SK-N-SH (cell line): ENCODE measurements around the gene RETSAT. TPM values are rescaled to one million over a fixed set of nuclear protein-coding genes. Genes with fewer than 3 reads are reported as not detected.

Experiments
- CTCF ChIA-PET: fragments of 300-600, 350-600 bp; formaldehyde crosslinking; extraction: SDS; loops from one replicate; lab custom pipeline; 2021; lab: Yijun Ruan, JAX
- POLR2A ChIA-PET: fragments of 350-600 bp; sonication (Branson Sonifier 250); formaldehyde crosslinking; extraction: SDS; loops from one replicate; lab custom pipeline; 2020; ENCODE audit warnings: antibody characterized with exemption, inconsistent platforms; lab: Yijun Ruan, JAX
- DNase-seq: peaks from one replicate; pipeline ENCODE4 v3.0.0; 2012
- H2AFZ ChIP-seq: fragments of 200-600 bp; sonication (generic); 2 replicates; pipeline ENCODE4 v1.8.1; 2016; ENCODE audit warnings: antibody characterized with exemption, mild to moderate bottlenecking, low read depth
- H3F3A ChIP-seq: fragments of 200-600 bp; sonication (generic); replicated peaks from 2 replicates; pipeline ENCODE3; 2016; ENCODE audit warnings: antibody characterized with exemption, mild to moderate bottlenecking; ENCODE audit not compliant: insufficient read depth
- H3K27ac ChIP-seq, 2 experiments: fragments of 200-500 bp in 1 of 2; fragments of 200-600 bp in 1 of 2; sonication (Bioruptor generic) in 1 of 2; sonication (generic), shearing (Covaris generic) in 1 of 2; 2 replicates each; pipeline versions ENCODE4 v1.5.1 to v1.6.1; 2014 to 2016; ENCODE audit warnings: low read depth in 2 of 2, inconsistent platforms in 1 of 2, low read length in 1 of 2, mild to moderate bottlenecking in 1 of 2, mixed read lengths in 1 of 2
- H3K27me3 ChIP-seq: fragments of 200-600 bp; sonication (generic), shearing (Covaris generic); 2 replicates; pipeline ENCODE4 v1.6.1; 2016; ENCODE audit warnings: mixed run types; ENCODE audit not compliant: insufficient read depth
- H3K36me3 ChIP-seq, 2 experiments: fragments of 200-500 bp in 1 of 2; fragments of 200-600 bp in 1 of 2; sonication (Bioruptor generic) in 1 of 2; sonication (generic) in 1 of 2; replicated peaks in 1 of 2; 2 replicates each; pipeline versions ENCODE3 to v1.5.1; 2014 to 2016; ENCODE audit warnings: low read length in 1 of 2, mild to moderate bottlenecking in 1 of 2; ENCODE audit not compliant: insufficient read depth in 2 of 2, control insufficient read depth in 1 of 2
- H3K4me1 ChIP-seq, 2 experiments: fragments of 200-500 bp in 1 of 2; fragments of 200-600 bp in 1 of 2; sonication (Bioruptor generic) in 1 of 2; sonication (generic), shearing (Covaris generic) in 1 of 2; 2 replicates each; pipeline versions ENCODE4 v1.5.1 to v1.6.1; 2014 to 2016; ENCODE audit warnings: low read depth in 1 of 2, low read length in 1 of 2, mixed run types in 1 of 2; ENCODE audit not compliant: insufficient read depth in 2 of 2, control insufficient read depth in 1 of 2
- H3K4me2 ChIP-seq: fragments of 200-600 bp; sonication (generic), shearing (Covaris generic); 2 replicates; pipeline ENCODE4 v1.6.1; 2017; ENCODE audit warnings: mixed run types
- H3K4me3 ChIP-seq, 2 experiments: fragments of 200-500 bp in 1 of 2; fragments of 200-600 bp in 1 of 2; sonication (Bioruptor generic) in 1 of 2; sonication (generic), shearing (Covaris generic) in 1 of 2; 2 replicates each; pipeline versions ENCODE4 v1.5.1 to v1.8.1; 2014 to 2016; ENCODE audit warnings: low read depth in 2 of 2, inconsistent platforms in 1 of 2, low read length in 1 of 2, mild to moderate bottlenecking in 1 of 2, mixed read lengths in 1 of 2, moderate library complexity in 1 of 2
- H3K79me2 ChIP-seq: fragments of 200-600 bp; sonication (generic); 2 replicates; pipeline ENCODE4 v1.8.1; 2017; ENCODE audit warnings: mild to moderate bottlenecking; ENCODE audit not compliant: insufficient read depth
- H3K9ac ChIP-seq: fragments of 200-600 bp; sonication (generic); 2 replicates; pipeline ENCODE4 v1.6.1; 2017; ENCODE audit warnings: mixed run types
- H3K9me2 ChIP-seq: fragments of 200-600 bp; sonication (generic); 2 replicates; pipeline ENCODE4 v1.6.1; 2017; ENCODE audit warnings: mixed run types
- H3K9me3 ChIP-seq: fragments of 200-600 bp; sonication (generic); 2 replicates; pipeline ENCODE4 v1.6.1; 2017; ENCODE audit warnings: mixed run types, mild to moderate bottlenecking, moderate library complexity
- H4K20me1 ChIP-seq: fragments of 200-600 bp; sonication (generic); 2 replicates; pipeline ENCODE4 v1.6.1; 2017; ENCODE audit warnings: mild to moderate bottlenecking, mixed run types; ENCODE audit not compliant: insufficient read depth
- EP300 ChIP-seq, 2 experiments: IDR thresholded peaks; 2 replicates each; pipeline versions ENCODE4 v1.4.0 to v1.6.1; 2012; ENCODE audit warnings: borderline replicate concordance in 1 of 2, low read depth in 1 of 2, low read length in 1 of 2
- FOSL2 ChIP-seq: IDR thresholded peaks from 2 replicates; pipeline ENCODE4 v1.4.0; 2012; ENCODE audit warnings: low read depth, mild to moderate bottlenecking, moderate library complexity, borderline replicate concordance
- FOXJ3 ChIP-seq: sonication (generic); formaldehyde crosslinking; IDR thresholded peaks from 2 replicates; pipeline ENCODE4 v1.5.1; 2020; ENCODE audit warnings: mild to moderate bottlenecking, missing genetic modification reagents
- GATA2 ChIP-seq: sonication (generic); formaldehyde crosslinking; IDR thresholded peaks from 2 replicates; pipeline ENCODE4 v1.5.0; 2020; ENCODE audit warnings: mild to moderate bottlenecking, missing genetic modification reagents
- MXI1 ChIP-seq: IDR thresholded peaks from 2 replicates; pipeline ENCODE4 v1.6.1; 2012; ENCODE audit warnings: mild to moderate bottlenecking, low read depth, low read length, improper control_type of control experiment
- NRF1 ChIP-seq: IDR thresholded peaks from 2 replicates; pipeline ENCODE4 v1.6.1; 2012; ENCODE audit warnings: low read depth, mild to moderate bottlenecking, low read length
- RAD21 ChIP-seq: IDR thresholded peaks from 2 replicates; pipeline ENCODE4 v1.6.1; 2012; ENCODE audit warnings: mild to moderate bottlenecking, low read length
- SMC3 ChIP-seq: IDR thresholded peaks from 2 replicates; pipeline ENCODE4 v1.6.1; 2012; ENCODE audit warnings: low read depth, low read length, improper control_type of control experiment
- USF1 ChIP-seq: IDR thresholded peaks from 2 replicates; pipeline ENCODE4 v1.4.0; 2012; ENCODE audit warnings: low read depth, borderline replicate concordance
- YY1 ChIP-seq: IDR thresholded peaks from 2 replicates; pipeline ENCODE4 v1.4.0; 2012; ENCODE audit warnings: low read depth, mild to moderate bottlenecking
- WGBS: methylation state at CpG from one replicate; pipeline ENCODE4 v1.1.6; 2017; ENCODE audit warnings: low lambda C conversion rate; 5-methylcytosine and 5-hydroxymethylcytosine counted together
- polyA plus RNA-seq, 3 experiments: library from polyadenylated mRNA; depleted of rRNA; stranded (reverse); fragments of >200 nt; gene quantifications; 2 replicates each; pipeline ENCODE4 v1.2.3, GENCODE V29; 2012
- TF ChIP-seq, protein P1 (sequence below): fragments of 200-600 bp; sonication (generic); IDR thresholded peaks from 2 replicates; pipeline ENCODE4 v1.6.1; 2017; ENCODE audit warnings: antibody characterized with exemption, mild to moderate bottlenecking, moderate library complexity

RETSAT gene
- polyA plus RNA-seq, 1 of the 3 experiments (the other 2 are of a cell fraction) = 28.0 TPM

DNA sequence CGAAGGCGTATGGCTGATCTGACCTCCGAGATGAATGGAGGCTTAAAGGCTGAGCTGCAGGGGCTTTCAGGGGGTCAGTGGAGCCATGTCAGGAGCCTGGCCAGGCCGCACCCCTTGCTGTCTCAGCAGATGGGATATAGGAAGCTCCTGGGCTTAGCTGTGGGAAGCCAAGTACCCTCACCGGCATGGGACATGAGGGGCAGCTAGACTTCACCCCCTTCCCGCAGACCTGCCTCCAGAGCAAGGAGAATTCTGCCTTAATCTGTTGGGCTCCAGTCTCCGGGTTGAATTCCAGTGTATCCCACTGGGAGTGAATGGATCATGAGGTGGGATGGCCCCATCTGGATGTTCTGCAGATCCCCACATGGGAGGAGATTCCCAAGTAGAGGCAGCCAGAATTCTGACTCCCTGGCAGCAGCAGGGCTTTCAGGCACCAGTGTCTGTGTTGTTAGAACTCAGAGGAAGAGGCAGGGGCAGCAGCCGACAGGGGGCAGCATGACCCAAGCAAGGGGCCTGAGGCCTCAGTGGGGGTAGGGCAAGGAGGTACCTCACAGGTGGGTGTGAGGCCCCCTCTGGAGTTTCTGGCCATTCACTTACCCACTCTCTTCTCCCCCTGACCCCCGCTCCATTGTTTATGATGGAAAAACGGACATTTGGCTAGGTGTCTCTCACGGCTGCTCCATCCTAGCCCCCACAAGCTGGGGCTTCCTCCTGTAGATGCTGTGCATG, 36.8 kb upstream of the RETSAT start:
- no peaks in the 10 kb centered on the region for H3K27me3 ChIP-seq
- TF ChIP-seq NRF1 (no peak), MXI1 (no peak), FOSL2 (no peak), EP300 (IDR thresholded peaks at IDR 0.05; ENCODE audit: borderline replicate concordance in 1 of 2, low read depth in 1 of 2, low read length in 1 of 2) (no peak), GATA2 (CRISPR knock-in tag) (no peak), RAD21 (peak; percentile 73), SMC3 (peak; percentile 68), YY1 (no peak)
- TF ChIP-seq, protein P1, sequence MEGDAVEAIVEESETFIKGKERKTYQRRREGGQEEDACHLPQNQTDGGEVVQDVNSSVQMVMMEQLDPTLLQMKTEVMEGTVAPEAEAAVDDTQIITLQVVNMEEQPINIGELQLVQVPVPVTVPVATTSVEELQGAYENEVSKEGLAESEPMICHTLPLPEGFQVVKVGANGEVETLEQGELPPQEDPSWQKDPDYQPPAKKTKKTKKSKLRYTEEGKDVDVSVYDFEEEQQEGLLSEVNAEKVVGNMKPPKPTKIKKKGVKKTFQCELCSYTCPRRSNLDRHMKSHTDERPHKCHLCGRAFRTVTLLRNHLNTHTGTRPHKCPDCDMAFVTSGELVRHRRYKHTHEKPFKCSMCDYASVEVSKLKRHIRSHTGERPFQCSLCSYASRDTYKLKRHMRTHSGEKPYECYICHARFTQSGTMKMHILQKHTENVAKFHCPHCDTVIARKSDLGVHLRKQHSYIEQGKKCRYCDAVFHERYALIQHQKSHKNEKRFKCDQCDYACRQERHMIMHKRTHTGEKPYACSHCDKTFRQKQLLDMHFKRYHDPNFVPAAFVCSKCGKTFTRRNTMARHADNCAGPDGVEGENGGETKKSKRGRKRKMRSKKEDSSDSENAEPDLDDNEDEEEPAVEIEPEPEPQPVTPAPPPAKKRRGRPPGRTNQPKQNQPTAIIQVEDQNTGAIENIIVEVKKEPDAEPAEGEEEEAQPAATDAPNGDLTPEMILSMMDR = peak; percentile 53
- CTCF ChIA-PET = interaction anchor here (0.9 to 6.0 kb wide), 7 partner anchors 9 to 187 kb away, joined by 3 to 44 read pairs (median 4); partner anchors contain the start of gene VAMP8

GRCh38 chr2:85388878-85389538, 34.7 kb upstream of the RETSAT start:
- H3K9ac ChIP-seq = no peak overlapping the region
- H3K27ac ChIP-seq = no peak overlapping the region
- H4K20me1 ChIP-seq = no peaks in the 10 kb centered on the region
- TF ChIP-seq USF1 (no peak), FOXJ3 (no peak)
- H3K36me3 ChIP-seq = peaks cover 6 to 11% of the 10 kb centered on the region in 2 experiments
- H3K9me3 ChIP-seq = no peaks in the 10 kb centered on the region
- no peaks in the 10 kb centered on the region for H3K79me2 ChIP-seq
- H3K27me3 ChIP-seq = no peaks in the 10 kb centered on the region
- no peak overlapping the region for H2AFZ ChIP-seq
- H3F3A ChIP-seq = no peaks in the 10 kb centered on the region
- no peaks in the 10 kb centered on the region for H3K4me1 ChIP-seq
- POLR2A ChIA-PET = no interaction called here
- no peaks in the 10 kb centered on the region for H3K9me2 ChIP-seq
- H3K4me3 ChIP-seq = no peak overlapping the region
- CTCF ChIA-PET = interaction anchor here (1.2 to 1.6 kb wide), 3 partner anchors 8 to 89 kb away, joined by 4 to 5 read pairs (median 4); no protein-coding TSS in a partner anchor
- 75% methylated on average over 8 of the region's 9 CpGs for WGBS
- no peak for DNase-seq
- no peak overlapping the region for H3K4me2 ChIP-seq

More for the DNA sequence above, 36.8 kb upstream of the RETSAT start:
- H3K4me2 ChIP-seq = no peak overlapping the region
- H3K9me2 ChIP-seq = no peaks in the 10 kb centered on the region
- peaks cover 0 to 13% of the 10 kb centered on the region in 2 experiments; a peak in 1 of 4 replicates for H3K4me1 ChIP-seq
- H3K9me3 ChIP-seq = no peaks in the 10 kb centered on the region
- peak; percentile 60 for DNase-seq
- no peak overlapping the region for H3K27ac ChIP-seq
- peaks cover 6 to 8% of the 10 kb centered on the region in 2 experiments for H3K36me3 ChIP-seq
- POLR2A ChIA-PET = no interaction called here
- no peaks in the 10 kb centered on the region for H3F3A ChIP-seq
- no peaks in the 10 kb centered on the region for H4K20me1 ChIP-seq
- no peaks in the 10 kb centered on the region for H3K79me2 ChIP-seq
- H2AFZ ChIP-seq = no peak overlapping the region
- H3K9ac ChIP-seq = no peak overlapping the region
- WGBS = 84% methylated on average over 11 of the region's 11 CpGs
- H3K4me3 ChIP-seq = no peak overlapping the region
